Bronchial epithelial cell (primary cell): ENCODE measurements around the gene CHMP2B. TPM values are rescaled to one million over a fixed set of nuclear protein-coding genes. Genes with fewer than 3 reads are reported as not detected.

Experiments used
- DNase-seq: peaks from one replicate; pipeline ENCODE4 v3.0.0-alpha.2; 2010; ENCODE audit warnings: low read depth
- FAIRE-seq: peaks from 2 replicates; lab custom pipeline; 2011; peaks lifted over from hg19 to GRCh38; lab: Jason Lieb, UNC
- H3K27me3 ChIP-seq: 2 replicates; pipeline ENCODE4 v1.5.1; 2011; ENCODE audit warnings: low read length; ENCODE audit not compliant: control insufficient read depth, insufficient read depth
- H3K36me3 ChIP-seq: 2 replicates; pipeline ENCODE4 v1.5.1; 2011; ENCODE audit warnings: low read length; ENCODE audit not compliant: control insufficient read depth, insufficient read depth
- H3K4me3 ChIP-seq: 2 replicates; pipeline ENCODE4 v1.5.1; 2011; ENCODE audit warnings: mild to moderate bottlenecking, low read depth, low read length, control low read depth
- CTCF ChIP-seq: IDR thresholded peaks from 2 replicates; pipeline ENCODE4 v1.5.1; 2011; ENCODE audit warnings: mild to moderate bottlenecking, moderate library complexity, low read length, control low read depth, inconsistent platforms; ENCODE audit not compliant: insufficient read depth, severe bottlenecking
- total RNA-seq: library from RNA; depleted of rRNA; stranded (reverse); fragments of >200 nt; gene quantifications from 2 replicates; pipeline ENCODE4 v1.2.1, GENCODE V29; 2014

Gene CHMP2B, protein sequence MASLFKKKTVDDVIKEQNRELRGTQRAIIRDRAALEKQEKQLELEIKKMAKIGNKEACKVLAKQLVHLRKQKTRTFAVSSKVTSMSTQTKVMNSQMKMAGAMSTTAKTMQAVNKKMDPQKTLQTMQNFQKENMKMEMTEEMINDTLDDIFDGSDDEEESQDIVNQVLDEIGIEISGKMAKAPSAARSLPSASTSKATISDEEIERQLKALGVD
- total RNA-seq: 27.4 and 31.5 TPM in 2 replicates

- DNase-seq (peak; percentile 86), FAIRE-seq (peak; percentile 68)
- peak within 1 kb of the TSS; percentile 99 for H3K4me3 ChIP-seq
- H3K27me3 ChIP-seq: no peaks in the 10 kb centered on the region
- TF ChIP-seq CTCF: no peak
- H3K36me3 ChIP-seq: no peaks in the 10 kb centered on the region
Observed at GRCh38 chr3:87227104-87227834, at the start of gene CHMP2B. Gene CHMP2B (plus strand): TSS chr3:87227309. CDS start chr3:87227523, 214 bp downstream.

GRCh38 chr3:87179642-87180041 lies 47.5 kb upstream of the CHMP2B start:
- Histone ChIP-seq H3K4me3 (no peak overlapping the region), H3K36me3 (no peaks in the 10 kb centered on the region), H3K27me3 (no peaks in the 10 kb centered on the region)
- no peak for TF ChIP-seq CTCF
- no peak for DNase-seq
- FAIRE-seq: no peak

DNA sequence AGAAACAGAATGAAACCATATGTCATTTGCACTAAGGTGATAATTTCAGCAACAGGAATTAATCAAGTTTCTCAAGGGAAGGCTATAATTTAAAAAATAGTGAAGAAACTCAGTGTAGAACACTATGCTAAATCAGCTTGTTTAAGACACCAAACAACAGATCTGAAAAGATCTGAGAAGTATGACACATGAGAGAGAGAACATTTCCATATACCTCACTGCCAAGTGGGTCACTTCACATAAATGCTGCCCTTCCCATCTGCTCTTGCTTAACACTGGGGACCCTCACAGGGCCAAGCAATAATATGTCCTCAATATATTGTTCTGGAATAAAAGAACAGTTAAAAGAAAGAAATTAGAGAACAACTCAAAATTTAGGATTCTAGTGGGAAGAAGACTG lies 45.6 kb upstream of the CHMP2B start:
- DNase-seq (no peak), FAIRE-seq (no peak)
- no peaks in the 10 kb centered on the region for H3K36me3 ChIP-seq
- H3K27me3 ChIP-seq: no peaks in the 10 kb centered on the region
- no peak overlapping the region for H3K4me3 ChIP-seq
- TF ChIP-seq CTCF: no peak

GRCh38 chr3:87182023-87182422 lies 45.1 kb upstream of the CHMP2B start:
- FAIRE-seq (no peak), DNase-seq (no peak)
- Histone ChIP-seq H3K27me3 (no peaks in the 10 kb centered on the region), H3K4me3 (no peak overlapping the region), H3K36me3 (no peaks in the 10 kb centered on the region)
- TF ChIP-seq CTCF: no peak

DNA sequence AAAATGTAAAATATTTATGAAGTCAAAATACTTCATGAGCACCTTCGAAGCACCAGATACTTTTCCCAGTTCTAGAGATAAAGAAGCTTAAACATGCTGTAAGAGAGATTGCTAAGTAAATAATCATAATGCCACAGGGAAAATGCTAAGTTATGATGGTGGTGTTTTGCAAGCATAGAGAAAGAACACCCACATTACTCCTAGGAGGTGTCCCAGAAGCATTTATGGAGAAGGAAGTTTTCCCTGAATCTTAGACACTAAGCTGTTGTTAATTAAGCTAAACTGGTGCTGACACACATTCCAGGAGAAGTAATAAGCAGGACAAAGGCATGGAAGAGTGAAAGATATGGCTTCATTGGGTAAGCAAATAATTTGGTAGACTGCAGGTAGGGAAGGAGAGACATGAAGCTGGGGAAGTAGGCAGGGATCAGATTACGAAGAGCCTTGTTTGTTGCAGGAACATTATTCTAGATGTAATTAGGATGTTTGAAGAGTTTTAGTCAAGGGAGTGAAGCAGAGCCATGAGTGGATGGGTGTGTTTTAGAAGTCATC lies 40.4 kb upstream of the CHMP2B start:
- DNase-seq: peak; percentile 12
- FAIRE-seq: no peak
- H3K27me3 ChIP-seq: no peaks in the 10 kb centered on the region
- no peaks in the 10 kb centered on the region for H3K36me3 ChIP-seq
- no peak overlapping the region for H3K4me3 ChIP-seq
- no peak for TF ChIP-seq CTCF
